ENCODE data around the gene SCFD2.

SCFD2 gene

GRCh38 chr4:52952540-52952939, 413.3 kb downstream of the SCFD2 start:
- no peak for DNase-seq (ENCODE audit: low read depth)

- no peak for DNase-seq (ENCODE audit: low read depth)
Observed at GRCh38 chr4:52951016-52951415, 414.8 kb downstream of the SCFD2 start.

GRCh38 chr4:52950226-52950625, 415.6 kb downstream of the SCFD2 start:
- no peak for DNase-seq (ENCODE audit: low read depth)

DNA sequence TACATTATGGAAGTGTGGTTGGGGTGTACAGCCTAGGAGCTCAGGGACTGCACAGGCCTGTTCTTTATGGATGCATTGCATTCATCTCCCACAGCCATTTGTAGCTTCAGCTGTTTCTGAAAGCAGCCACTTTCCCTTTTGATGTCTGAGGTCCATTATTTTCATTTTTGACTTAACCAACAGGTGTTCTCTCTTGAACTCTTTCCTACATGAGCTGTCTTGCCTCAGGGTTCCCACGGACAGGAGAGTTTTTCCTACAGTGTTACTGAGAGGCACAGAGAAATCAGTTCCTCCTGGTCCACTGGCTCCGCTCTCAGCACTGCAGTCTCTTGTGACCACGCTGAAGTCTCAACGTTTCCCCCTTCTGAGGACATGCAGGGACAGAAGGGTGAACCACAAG, 416.5 kb downstream of the SCFD2 start:
- no peak for DNase-seq (ENCODE audit: low read depth)

GRCh38 chr4:52948057-52948423, 417.8 kb downstream of the SCFD2 start:
- DNase-seq (ENCODE audit: low read depth): no peak

DNA sequence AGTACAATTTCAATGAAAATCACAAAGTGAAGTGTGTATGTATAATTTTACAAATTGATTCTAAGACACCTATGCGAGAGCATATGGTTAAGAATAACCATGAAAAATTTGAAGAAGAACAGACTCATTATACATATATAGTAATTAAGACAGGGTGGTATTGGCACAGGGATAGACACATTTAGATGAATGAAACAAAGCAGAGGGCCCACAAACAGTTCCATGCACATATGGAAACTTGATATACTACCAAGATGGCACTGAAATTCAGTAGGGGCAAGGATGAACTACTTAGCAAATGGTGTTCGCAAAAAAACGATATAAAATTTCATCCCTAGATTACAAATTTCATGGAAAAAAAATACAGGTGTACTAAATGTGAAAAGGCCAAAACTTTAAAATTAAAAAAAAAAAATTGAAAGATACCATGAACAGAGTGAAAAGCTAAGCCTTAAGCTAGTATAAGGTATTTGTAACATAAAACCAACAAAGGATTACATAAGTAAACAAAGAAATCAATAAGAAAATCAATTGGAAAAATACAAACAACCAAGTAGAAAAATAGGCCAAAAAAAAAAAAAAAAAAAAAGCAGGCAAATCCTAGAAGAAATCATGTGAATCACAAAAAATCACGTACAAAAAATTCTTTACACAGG, 418.3 kb downstream of the SCFD2 start:
- DNase-seq (ENCODE audit: low read depth): no peak

DNA sequence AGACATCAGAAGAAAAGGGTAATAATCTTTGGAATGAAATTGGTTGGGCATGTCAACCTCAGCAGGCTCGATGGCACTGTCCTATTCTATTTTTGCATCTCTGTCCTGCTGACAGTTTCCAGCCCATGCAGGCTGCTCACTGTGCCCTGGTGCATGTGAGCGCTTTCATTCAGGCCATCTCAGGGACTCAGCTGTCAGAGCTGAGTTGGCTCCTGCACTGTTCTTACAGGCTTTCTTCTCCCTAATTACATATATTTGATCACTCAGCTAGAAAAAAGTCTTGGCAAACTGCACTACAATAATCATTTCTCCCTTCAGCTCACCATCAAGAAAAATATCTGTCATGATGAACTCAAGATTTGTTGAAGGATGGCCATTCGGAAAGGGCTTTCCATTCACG, 419.0 kb downstream of the SCFD2 start:
- no peak for DNase-seq (ENCODE audit: low read depth)

- no peak for DNase-seq (ENCODE audit: low read depth)
Observed at GRCh38 chr4:52945982-52946381, 419.9 kb downstream of the SCFD2 start.

DNA sequence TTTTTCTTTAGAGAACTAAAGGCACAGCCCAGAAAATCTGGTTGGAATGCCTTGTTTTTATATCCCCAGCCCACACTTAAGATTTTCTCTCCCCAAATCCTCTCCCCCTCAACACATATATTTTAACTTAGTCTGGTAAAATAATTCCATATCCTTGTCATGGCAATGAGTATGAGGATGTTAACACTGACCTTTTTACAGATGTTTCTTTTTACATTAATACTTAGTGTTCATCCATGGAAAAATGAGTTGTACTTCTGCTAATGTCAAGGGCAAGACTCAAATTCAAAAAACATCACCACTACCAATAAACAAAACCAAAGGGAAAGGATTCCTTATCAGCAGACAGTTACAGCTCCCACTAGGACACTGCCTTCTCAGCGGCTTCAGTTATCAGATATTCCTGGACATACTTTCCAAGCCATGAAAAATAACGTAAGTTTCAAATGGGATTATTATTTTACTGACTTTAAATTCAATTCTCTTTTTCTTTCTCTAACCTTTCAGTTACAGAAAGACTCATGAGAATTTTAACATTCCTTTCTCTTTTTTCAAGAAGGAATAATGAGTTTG, 420.4 kb downstream of the SCFD2 start:
- no peak for DNase-seq (ENCODE audit: low read depth)

DNA sequence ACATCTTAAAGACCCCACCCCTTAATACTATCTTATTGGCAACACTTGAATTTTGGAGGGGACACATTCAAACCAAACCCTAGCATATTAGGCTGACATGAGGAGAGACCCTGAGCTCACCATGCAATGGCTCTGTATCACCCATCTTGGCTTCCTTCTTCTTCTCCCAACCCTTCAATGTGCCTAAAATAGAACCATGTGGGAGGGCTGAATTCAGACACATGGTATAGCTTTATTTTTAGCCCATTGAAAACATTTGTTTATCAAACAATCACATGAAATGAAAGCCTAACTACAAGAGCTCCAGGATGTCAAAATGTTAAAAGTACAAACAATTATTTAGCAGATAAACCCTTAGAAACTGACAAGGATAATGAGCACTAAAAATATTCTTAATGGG, 422.2 kb downstream of the SCFD2 start:
- DNase-seq (ENCODE audit: low read depth): no peak

DNA sequence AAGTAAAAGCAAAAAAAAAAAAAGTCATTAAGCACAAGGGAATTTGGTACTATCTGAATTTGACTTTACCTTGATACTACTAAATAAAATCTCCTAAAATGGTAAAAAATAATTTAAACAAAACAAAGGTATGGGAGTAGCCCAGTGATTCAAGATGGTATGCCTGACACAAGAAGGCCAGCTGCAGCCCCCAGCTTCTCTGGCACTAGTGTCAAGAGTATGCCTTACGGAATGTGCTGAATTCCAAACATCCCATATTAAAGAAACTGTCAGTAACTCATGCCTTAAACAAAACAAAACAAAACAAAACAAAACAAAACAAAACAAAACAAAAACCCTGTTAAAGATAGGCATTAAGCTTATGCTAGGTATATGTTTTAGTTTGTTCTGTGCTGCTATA, 422.9 kb downstream of the SCFD2 start:
- no peak for DNase-seq (ENCODE audit: low read depth)

DNA sequence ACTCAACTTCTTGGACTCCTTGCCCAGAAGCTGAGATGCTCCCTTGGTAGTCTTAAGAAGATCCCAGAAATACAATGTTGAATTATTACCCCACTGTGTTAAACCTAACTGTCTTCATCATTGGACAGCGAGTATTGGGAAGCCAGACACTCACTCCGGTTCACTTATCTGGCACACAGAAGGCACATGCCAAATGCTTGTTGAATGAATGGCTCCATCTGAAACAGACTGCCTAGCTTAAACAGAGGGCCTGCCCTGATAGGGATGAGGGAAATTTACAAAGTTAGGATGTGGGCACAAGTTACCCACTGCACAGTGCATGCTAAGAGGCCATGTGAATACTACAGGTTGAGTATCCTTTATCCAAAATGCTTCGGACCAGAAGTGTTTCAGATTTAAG, 424.4 kb downstream of the SCFD2 start:
- no peak for DNase-seq (ENCODE audit: low read depth)

DNA sequence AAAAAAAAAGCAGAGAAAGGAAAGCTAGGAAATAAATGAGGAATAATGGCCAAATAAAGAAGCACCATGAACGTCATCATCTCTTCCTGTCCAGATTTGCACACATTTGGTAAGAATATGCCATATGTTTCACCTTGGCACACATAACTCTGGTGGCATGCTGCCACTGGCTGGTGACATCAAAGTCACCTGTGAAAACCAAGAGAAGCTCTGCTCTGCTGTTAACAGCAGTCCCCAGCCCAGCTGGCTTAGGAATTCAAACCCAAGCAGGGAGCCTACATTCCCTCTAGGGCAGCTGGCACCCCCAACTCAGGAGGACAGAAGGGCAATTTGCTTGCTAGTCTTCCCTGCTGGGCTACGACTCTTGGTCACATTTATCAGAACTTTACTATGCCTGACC, 426.1 kb downstream of the SCFD2 start:
- DNase-seq (ENCODE audit: low read depth): no peak

DNA sequence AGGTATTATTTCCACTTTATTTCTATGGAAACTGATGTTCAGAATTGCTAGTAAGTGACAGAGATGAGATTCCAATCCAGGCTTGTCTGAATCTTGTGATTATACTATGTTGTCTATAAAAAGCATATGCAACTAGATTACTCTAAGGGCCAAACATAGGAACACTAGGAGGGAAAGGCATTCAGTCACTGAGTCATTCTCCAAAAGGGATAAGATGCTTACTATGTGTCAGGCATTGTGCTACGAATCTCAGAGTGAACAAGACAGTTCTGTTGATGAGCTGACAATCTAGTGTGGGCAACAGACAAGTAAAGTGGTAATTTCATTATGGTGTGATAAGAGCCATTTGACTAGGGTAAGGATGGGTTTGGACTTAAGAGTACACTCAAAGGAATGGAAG, 426.5 kb downstream of the SCFD2 start:
- no peak for DNase-seq (ENCODE audit: low read depth)

DNA sequence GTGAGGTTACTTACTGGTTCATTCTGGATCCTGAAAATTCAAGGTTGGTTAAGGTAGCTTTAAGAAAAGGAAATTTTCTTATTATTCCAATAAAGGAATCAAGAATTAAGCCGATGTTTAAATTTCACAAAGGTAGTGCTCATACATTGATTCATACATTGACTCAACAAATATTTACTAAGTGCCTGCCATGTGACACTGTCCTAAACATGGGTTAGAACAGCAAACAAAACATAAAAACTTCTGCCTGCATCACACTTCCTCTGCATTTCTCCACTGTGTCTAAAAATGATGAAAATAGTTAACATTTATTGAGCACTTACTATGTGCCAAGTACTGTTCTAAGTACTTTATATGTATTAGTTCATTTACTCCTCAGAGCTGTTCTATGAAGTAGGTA, 428.0 kb downstream of the SCFD2 start:
- DNase-seq (ENCODE audit: low read depth): no peak

DNA sequence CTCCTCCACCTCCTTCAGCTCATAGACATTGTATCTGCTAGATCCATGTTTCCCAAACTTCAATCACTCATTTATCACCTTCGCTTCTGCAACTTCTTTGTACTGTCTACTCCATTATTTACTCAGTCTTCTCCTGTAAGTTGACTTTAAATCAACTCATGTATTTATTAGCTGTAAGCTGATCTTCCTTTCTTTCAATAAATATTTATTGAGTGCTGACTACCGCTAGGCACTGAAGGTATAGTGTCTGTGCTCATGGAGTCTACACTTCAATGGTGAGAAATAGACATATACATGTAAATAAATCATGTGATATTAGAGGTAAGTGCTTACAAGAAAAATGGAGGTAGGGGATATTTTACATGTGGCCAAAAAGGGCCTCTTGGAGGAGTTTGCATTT, 429.1 kb downstream of the SCFD2 start:
- DNase-seq (ENCODE audit: low read depth): no peak

DNA sequence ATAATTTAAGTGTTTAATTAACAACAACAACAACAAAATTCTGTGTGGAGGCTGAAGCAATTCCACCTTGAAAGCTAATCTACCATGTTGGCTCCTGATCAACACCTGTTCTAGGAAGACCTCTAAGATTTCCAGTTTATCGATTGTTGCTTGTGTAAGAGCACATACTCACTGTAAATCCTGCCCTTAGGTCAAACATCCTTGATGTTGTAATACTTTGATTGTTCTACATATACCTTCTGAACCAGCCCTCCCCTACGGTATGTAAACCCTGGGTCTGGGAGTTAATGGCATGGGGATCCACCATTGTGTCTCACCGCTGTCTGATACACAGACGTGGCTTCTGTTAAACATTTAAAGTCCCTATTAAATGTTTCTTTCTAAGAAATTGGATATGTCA, 430.5 kb downstream of the SCFD2 start:
- DNase-seq (ENCODE audit: low read depth): no peak

GRCh38 chr4:52933738-52934137, 432.1 kb downstream of the SCFD2 start:
- DNase-seq (ENCODE audit: low read depth): no peak

DNA sequence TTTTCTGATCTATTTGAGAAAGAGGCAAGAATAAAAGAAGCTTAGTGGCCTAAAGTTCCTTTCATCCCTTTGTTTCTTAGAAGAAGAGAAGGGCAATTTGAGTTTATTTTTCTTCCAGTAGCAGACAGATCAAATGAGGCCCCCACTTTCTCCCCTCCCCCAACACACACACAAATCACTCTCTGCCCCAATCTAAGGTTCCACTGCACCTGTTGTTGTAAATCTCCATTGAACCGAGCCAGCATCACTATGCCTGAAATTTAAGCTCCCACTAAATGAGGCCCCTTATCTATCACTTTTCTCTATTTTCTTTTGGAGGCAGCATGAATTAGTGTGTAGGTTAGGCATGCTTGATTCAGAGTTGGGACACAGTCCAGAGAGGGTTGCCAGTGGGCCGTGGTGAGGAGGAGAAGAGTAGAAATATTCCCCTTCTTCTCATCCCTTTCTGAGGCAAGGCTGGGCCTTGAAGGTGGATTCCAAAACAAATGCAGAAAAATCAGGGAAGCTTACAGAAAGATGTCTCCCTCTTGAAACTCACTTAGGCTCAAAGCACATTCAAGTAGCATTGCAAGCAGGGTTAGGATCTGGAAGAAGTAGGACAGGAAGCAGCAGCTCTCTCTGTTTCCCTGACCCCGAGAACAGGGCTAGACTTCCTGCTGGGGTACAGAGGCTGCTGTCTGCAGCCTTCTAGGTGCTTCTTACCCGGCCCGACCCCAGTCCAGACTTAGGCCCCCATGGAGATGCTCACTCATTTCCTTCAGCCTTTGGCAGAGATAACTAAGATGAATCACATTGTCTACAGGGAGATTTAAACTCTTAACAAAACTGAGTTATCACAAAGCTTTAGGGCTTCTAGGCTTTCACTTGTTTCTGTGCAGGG, 433.0 kb downstream of the SCFD2 start:
- DNase-seq (ENCODE audit: low read depth): no peak

GRCh38 chr4:52931243-52931642, 434.6 kb downstream of the SCFD2 start:
- DNase-seq (ENCODE audit: low read depth): no peak

DNA sequence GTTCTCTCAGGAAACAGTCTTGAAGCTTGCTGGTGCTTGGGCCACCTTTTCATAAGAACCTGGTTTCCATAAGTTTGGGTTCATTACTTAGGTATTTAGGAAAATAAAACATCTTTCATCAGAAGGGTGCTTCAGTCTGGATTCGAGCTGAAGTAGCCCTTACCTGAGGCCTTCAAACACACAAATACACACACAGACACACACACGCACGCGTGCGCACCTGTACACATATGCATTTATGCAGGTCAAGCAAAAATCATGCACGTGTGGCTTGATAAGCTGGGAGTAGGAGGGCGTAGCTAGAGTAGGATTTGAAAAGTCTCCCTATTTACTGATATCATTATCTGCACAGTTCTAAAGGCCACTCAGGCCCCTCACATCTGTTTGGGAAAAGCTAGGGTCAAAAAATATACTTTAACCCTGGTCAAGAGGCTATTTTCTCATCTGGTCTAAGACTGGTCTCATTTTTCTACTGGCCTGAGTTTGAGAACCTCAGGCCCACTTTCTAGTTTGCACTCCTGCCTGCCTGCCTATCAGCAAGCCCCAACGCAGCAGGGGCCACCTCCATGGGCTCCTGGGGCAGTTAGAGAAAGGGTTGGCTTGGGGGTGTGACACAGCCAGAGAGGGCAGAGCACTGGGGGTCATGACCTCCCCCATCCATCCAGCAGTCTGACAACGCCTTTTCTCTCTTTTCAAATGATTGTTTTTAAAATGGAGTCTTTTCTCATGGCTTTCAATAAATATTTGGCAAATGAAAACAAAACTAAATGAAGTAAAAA, 439.5 kb downstream of the SCFD2 start:
- DNase-seq (ENCODE audit: low read depth): no peak

DNA sequence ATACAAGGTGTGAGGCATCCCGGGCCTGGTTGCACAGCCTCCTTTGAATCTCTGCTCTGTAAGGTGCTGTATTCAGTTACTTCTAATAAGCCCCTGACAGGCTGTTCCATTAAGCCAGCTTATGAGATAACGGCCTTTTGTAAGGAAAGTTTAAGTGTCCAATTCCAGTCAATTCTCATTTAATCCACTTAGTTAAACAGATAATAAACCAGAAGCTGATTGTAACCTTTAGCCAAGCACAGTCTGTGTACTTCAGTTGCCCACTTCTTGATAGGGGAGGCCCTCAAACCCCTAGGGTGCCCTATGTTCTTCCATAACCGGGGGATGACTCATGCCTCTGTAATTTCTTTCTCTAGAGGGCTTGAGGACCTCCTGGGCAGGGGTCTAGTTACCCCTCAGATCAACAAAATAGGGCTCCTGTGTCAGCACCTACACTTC, 440.3 kb downstream of the SCFD2 start:
- no peak for DNase-seq (ENCODE audit: low read depth)

DNA sequence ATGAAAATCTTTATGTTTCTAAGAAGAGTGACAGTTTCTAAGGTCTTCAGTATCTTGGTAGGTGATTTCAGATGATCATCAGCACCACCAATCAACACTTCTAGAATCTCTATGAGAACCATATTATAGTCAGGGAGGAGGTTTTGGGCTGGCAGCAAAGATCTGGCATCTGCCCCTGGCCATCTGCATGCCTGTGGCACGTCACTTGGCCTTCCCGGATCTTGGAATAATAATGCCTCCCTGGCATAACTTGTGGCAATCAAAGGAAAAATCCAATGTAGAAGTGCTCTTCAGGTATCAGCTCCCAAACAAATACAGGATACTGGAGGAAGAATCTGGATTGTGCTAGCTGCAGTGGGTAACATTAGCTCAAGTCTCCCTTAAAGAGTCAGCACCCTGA, 446.4 kb downstream of the SCFD2 start:
- DNase-seq (ENCODE audit: low read depth): no peak

All from activated T-helper 9 cell treated with anti-CD3 and anti-CD28 coated beads, Interleukin-2, amount 50 U/mL, for 16 hours (primary cell).